ENCODE results near the gene SPATA3.

- TF ChIP-seq CTCF (IDR thresholded peaks at IDR 0.05; ENCODE audit: low read length) (no peak), EZH2 (IDR thresholded peaks at IDR 0.05; ENCODE audit: borderline replicate concordance, low read length) (no peak)
These were observed 43.5 kb upstream of the SPATA3 start for GRCh38 chr2:230952226-230952956.

Data from OCI-LY1 (cell line).